Measurements from ENCODE around the gene NEK6.

The NEK6 gene

DNA sequence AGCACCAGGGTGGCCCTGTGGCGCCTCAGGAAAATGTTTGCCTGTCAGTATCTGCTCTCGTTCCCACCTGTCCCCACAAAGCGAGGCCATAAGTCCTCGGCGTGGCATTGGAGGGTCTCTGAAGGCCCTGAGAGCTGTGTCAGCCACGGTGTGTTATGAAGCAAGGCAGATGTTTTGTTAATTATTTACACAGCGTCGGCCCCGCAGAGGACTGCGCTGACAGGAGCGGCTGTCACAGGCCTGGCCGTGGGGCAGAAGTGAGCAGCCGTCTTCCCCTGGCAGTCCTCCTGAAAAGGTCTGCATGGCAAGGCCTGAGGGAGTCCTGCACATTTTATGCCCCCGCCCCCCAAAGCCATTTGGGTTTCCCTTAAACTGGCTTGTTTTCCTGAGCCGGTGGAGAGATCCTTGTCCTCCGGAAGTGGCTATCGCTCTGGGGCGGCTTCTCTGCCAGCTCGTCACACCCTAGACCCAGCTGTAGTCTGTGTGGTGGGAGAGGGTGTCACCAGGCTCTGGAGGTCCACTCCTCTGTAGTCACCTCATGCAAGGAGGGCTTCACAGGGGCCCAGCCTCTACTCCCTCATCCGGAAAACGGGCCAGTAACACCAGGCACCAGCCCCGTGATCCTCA, 6.2 kb downstream of the NEK6 start:
- Histone ChIP-seq H3K27me3 (ENCODE audit: insufficient read depth, low read length) (no peaks in the 10 kb centered on the region), H3K27ac (ENCODE audit: low read depth, low read length) (no peak overlapping the region), H3K4me1 (ENCODE audit: insufficient read depth, low read length) (peaks cover 36% of the 10 kb centered on the region), H3K9ac (ENCODE audit: low read depth, low read length) (no peak overlapping the region), H3K4me3 (ENCODE audit: low read length) (no peak overlapping the region), H3K36me3 (ENCODE audit: insufficient read depth, low read length) (no peaks in the 10 kb centered on the region), H3K9me3 (ENCODE audit: insufficient read depth, low read depth, low read length) (no peaks in the 10 kb centered on the region)
- 92% methylated on average over 22 of the region's 22 CpGs for WGBS

DNA sequence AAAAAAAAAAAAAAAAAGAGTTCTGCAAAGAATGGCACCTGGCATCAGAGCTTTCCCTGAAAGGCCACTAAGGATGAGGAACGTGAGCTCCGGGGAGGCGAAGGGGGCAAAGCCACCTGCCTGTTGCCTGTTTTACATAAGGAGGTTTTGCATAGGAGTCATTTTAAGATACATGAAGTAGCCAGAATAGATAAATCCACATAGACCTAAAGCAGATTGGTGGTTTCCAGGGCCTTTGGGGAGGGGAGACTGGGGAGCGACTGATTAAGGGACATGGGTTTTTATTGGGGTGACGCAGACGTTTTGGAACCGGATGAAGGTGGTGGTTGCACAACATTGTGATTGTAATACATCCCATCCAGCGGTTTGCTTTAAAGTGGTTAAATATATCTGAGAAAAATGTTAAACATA, 7.1 kb downstream of the NEK6 start:
- no peaks in the 10 kb centered on the region for H3K9me3 ChIP-seq (ENCODE audit: insufficient read depth, low read depth, low read length)
- no peak overlapping the region for H3K27ac ChIP-seq (ENCODE audit: low read depth, low read length)
- H3K27me3 ChIP-seq (ENCODE audit: insufficient read depth, low read length), result no peaks in the 10 kb centered on the region
- no peaks in the 10 kb centered on the region for H3K36me3 ChIP-seq (ENCODE audit: insufficient read depth, low read length)
- H3K4me1 ChIP-seq (ENCODE audit: insufficient read depth, low read length), result peaks cover 27% of the 10 kb centered on the region
- H3K9ac ChIP-seq (ENCODE audit: low read depth, low read length), result no peak overlapping the region
- 87% methylated on average over 8 of the region's 8 CpGs for WGBS
- H3K4me3 ChIP-seq (ENCODE audit: low read length), result no peak overlapping the region

DNA sequence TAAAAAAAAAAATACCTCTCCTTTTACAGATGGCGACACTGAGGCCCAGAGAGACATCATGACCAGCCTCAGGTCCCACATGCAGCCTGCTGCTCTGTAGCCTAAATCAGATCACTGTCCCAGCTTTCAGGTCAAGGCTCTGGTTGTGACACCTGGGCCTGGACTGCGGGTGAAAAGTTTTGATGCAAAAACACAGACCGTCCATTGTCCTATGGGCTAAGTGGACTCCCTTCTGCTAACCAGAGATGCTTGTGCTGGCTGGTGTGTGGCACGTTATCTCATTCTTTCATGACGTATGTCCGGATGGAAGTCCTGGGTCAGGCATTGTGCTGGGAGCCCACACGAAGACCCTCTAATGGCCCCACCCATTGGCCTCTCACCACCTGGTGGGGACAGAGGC, 7.8 kb downstream of the NEK6 start:
- H3K4me1 ChIP-seq (ENCODE audit: insufficient read depth, low read length), result peaks cover 24% of the 10 kb centered on the region
- H3K9ac ChIP-seq (ENCODE audit: low read depth, low read length), result no peak overlapping the region
- H3K4me3 ChIP-seq (ENCODE audit: low read length), result no peak overlapping the region
- H3K9me3 ChIP-seq (ENCODE audit: insufficient read depth, low read depth, low read length), result no peaks in the 10 kb centered on the region
- H3K36me3 ChIP-seq (ENCODE audit: insufficient read depth, low read length), result no peaks in the 10 kb centered on the region
- 96% methylated on average over 7 of the region's 7 CpGs for WGBS
- no peak overlapping the region for H3K27ac ChIP-seq (ENCODE audit: low read depth, low read length)
- H3K27me3 ChIP-seq (ENCODE audit: insufficient read depth, low read length), result no peaks in the 10 kb centered on the region

DNA sequence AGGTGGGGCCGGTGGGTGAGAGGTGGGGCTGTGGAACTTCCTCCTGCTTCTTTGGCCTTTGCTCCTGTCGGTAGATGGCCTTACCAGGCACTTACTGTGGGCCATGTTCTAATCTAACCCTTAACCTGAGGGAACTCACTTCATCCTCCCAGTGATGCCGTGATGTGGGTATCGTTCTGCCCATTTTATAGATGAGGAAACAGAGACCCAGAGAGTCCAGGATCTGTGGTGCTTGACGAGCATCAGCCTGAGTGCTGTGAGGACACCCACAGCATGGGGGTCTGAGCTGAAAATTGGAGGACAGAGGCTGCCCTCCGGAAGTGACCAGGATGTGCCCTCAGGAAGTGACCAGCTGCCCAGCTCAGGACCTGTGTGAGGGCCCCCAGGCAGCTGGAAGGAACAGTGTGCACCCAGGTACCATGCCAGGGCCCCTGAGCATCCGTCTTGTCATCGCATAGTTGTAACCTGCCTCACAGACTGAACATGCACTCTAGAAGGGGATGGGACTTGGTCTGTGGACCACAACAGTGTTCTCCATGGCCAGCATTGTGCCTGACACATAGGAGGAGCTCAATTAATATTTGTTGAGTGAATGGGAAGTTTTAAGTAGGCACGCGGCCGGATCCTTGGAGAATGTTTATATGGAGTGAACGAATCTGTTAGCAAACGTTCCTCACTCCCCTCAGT, 8.5 kb downstream of the NEK6 start:
- H3K36me3 ChIP-seq (ENCODE audit: insufficient read depth, low read length), result no peaks in the 10 kb centered on the region
- peaks cover 22% of the 10 kb centered on the region for H3K4me1 ChIP-seq (ENCODE audit: insufficient read depth, low read length)
- H3K9me3 ChIP-seq (ENCODE audit: insufficient read depth, low read depth, low read length), result no peaks in the 10 kb centered on the region
- H3K27ac ChIP-seq (ENCODE audit: low read depth, low read length), result no peak overlapping the region
- 93% methylated on average over 13 of the region's 13 CpGs for WGBS
- no peak overlapping the region for H3K9ac ChIP-seq (ENCODE audit: low read depth, low read length)
- no peaks in the 10 kb centered on the region for H3K27me3 ChIP-seq (ENCODE audit: insufficient read depth, low read length)
- no peak overlapping the region for H3K4me3 ChIP-seq (ENCODE audit: low read length)

DNA sequence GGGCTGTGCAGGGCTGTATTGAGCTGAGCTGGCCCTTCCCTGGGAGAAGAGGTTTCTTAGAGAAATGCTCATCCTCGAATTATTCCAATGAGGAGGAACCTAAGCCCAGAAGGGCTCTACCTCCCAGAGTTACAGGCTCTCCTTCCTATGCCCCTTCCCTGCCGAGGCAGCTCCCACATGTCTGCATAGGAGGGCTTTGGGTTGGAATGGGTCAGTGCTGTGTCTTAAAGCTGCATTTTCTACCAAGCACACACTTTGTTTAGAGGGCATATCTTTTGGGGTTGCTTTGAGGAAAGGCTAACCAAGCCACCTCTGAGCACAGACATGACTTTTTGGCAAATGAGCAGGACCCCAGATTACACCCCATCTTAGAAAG, 9.1 kb downstream of the NEK6 start:
- Histone ChIP-seq H3K4me1 (ENCODE audit: insufficient read depth, low read length) (peaks cover 19% of the 10 kb centered on the region), H3K36me3 (ENCODE audit: insufficient read depth, low read length) (no peaks in the 10 kb centered on the region), H3K9me3 (ENCODE audit: insufficient read depth, low read depth, low read length) (no peaks in the 10 kb centered on the region), H3K9ac (ENCODE audit: low read depth, low read length) (no peak overlapping the region), H3K4me3 (ENCODE audit: low read length) (no peak overlapping the region), H3K27me3 (ENCODE audit: insufficient read depth, low read length) (no peaks in the 10 kb centered on the region), H3K27ac (ENCODE audit: low read depth, low read length) (no peak overlapping the region)
- WGBS, result 90% methylated on average over 2 of the region's 2 CpGs

DNA sequence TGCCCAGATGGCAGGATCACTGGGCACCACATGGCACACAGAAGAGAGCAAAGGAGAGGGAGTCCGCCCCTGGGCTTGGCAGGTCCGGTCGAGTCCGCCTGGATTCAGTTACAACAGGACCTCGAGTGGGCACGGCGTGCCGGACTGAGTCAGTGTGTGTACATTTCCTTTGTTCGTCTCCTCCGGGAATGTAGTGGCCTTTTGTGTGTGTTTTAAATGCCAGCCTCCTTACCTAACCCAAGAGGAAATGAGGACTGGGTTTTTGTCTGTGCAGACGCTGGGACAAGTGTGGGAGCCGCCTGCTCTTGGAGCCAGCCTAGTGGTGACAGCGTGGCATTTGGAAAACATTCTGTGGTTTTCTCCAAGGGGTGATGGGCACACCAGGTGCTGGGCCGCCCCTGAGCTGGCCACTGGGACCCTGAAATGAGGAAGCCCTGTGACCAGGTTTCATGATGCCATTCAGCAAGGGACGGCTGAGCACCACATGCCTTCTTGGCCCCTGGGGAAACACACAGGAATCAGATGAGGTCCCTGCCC, 9.6 kb downstream of the NEK6 start:
- no peak overlapping the region for H3K4me3 ChIP-seq (ENCODE audit: low read length)
- H3K27me3 ChIP-seq (ENCODE audit: insufficient read depth, low read length), result no peaks in the 10 kb centered on the region
- H3K9ac ChIP-seq (ENCODE audit: low read depth, low read length), result no peak overlapping the region
- H3K27ac ChIP-seq (ENCODE audit: low read depth, low read length), result no peak overlapping the region
- 94% methylated on average over 15 of the region's 15 CpGs for WGBS
- no peaks in the 10 kb centered on the region for H3K9me3 ChIP-seq (ENCODE audit: insufficient read depth, low read depth, low read length)
- H3K4me1 ChIP-seq (ENCODE audit: insufficient read depth, low read length), result peaks cover 17% of the 10 kb centered on the region
- no peaks in the 10 kb centered on the region for H3K36me3 ChIP-seq (ENCODE audit: insufficient read depth, low read length)

DNA sequence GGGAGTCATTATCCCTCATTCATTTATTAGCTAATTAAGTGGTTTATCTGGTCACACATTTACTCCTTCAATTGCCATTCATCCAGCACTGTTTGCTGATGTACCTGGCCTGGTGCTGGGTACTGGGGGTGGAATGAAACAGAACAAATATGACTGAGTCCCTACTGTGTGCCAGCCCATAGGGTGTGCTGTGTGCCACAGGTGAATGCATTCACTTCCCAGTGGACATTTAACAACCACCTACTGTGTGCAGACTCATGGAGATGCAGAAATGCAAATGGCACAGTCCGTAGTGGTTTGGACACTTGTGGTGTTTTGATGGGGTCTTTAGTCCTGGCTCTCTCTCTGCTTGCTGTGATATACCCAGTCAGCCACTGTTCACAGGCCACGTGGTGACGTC, 10.5 kb downstream of the NEK6 start:
- H3K27me3 ChIP-seq (ENCODE audit: insufficient read depth, low read length), result no peaks in the 10 kb centered on the region
- H3K4me3 ChIP-seq (ENCODE audit: low read length), result no peak overlapping the region
- WGBS, result 83% methylated on average over 3 of the region's 3 CpGs
- no peak overlapping the region for H3K27ac ChIP-seq (ENCODE audit: low read depth, low read length)
- H3K9ac ChIP-seq (ENCODE audit: low read depth, low read length), result no peak overlapping the region
- H3K36me3 ChIP-seq (ENCODE audit: insufficient read depth, low read length), result no peaks in the 10 kb centered on the region
- H3K9me3 ChIP-seq (ENCODE audit: insufficient read depth, low read depth, low read length), result no peaks in the 10 kb centered on the region
- H3K4me1 ChIP-seq (ENCODE audit: insufficient read depth, low read length), result peaks cover 9% of the 10 kb centered on the region

DNA sequence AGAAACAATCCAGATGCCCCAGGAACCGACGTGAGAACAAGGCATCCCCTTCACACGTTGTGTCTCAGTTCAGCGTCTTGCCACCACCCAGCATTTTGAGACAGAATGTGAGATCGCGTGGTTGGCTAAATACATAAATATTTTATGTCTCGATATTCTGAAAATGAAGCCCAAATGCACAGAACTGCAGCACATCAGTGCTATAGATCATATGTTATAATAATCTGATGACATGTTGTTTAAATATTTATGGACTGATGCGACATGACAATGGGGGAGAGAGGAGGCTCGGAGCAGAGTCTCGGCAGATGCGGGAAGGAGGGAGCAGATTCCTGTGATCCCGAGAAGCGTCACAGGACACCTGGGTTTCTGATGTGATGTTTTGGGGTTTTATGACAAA, 10.9 kb downstream of the NEK6 start:
- 91% methylated on average over 13 of the region's 13 CpGs for WGBS
- no peak overlapping the region for H3K9ac ChIP-seq (ENCODE audit: low read depth, low read length)
- H3K9me3 ChIP-seq (ENCODE audit: insufficient read depth, low read depth, low read length), result no peaks in the 10 kb centered on the region
- H3K36me3 ChIP-seq (ENCODE audit: insufficient read depth, low read length), result no peaks in the 10 kb centered on the region
- peaks cover 5% of the 10 kb centered on the region; the same call in 1 of the 2 replicates for H3K4me1 ChIP-seq (ENCODE audit: insufficient read depth, low read length)
- no peaks in the 10 kb centered on the region for H3K27me3 ChIP-seq (ENCODE audit: insufficient read depth, low read length)
- no peak overlapping the region for H3K27ac ChIP-seq (ENCODE audit: low read depth, low read length)
- no peak overlapping the region for H3K4me3 ChIP-seq (ENCODE audit: low read length)

DNA sequence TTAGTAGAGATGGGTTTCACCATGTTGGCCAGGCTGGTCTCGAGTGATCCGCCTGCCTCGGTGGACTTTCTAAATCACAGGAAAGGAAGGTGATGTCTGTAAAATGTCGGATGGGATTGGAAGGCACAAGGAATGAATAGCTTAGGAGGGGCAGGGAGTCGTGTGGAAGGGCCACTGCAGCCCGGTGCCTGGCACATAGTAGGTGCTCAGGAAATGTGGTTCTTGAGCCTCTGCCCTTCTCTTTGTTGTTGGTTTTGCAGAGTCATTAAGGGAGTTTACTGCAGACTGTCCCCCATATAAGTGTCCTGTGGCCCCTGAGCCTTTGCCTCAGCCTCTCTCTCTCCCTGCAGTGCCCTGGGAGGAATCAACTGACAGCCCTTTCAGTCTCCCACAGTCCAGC, 11.8 kb downstream of the NEK6 start:
- peaks cover 5% of the 10 kb centered on the region; the same call in 1 of the 2 replicates for H3K4me1 ChIP-seq (ENCODE audit: insufficient read depth, low read length)
- no peaks in the 10 kb centered on the region for H3K36me3 ChIP-seq (ENCODE audit: insufficient read depth, low read length)
- H3K9ac ChIP-seq (ENCODE audit: low read depth, low read length), result no peak overlapping the region
- WGBS, result 92% methylated on average over 6 of the region's 6 CpGs
- H3K27ac ChIP-seq (ENCODE audit: low read depth, low read length), result no peak overlapping the region
- H3K4me3 ChIP-seq (ENCODE audit: low read length), result no peak overlapping the region
- H3K9me3 ChIP-seq (ENCODE audit: insufficient read depth, low read depth, low read length), result no peaks in the 10 kb centered on the region
- no peaks in the 10 kb centered on the region for H3K27me3 ChIP-seq (ENCODE audit: insufficient read depth, low read length)

DNA sequence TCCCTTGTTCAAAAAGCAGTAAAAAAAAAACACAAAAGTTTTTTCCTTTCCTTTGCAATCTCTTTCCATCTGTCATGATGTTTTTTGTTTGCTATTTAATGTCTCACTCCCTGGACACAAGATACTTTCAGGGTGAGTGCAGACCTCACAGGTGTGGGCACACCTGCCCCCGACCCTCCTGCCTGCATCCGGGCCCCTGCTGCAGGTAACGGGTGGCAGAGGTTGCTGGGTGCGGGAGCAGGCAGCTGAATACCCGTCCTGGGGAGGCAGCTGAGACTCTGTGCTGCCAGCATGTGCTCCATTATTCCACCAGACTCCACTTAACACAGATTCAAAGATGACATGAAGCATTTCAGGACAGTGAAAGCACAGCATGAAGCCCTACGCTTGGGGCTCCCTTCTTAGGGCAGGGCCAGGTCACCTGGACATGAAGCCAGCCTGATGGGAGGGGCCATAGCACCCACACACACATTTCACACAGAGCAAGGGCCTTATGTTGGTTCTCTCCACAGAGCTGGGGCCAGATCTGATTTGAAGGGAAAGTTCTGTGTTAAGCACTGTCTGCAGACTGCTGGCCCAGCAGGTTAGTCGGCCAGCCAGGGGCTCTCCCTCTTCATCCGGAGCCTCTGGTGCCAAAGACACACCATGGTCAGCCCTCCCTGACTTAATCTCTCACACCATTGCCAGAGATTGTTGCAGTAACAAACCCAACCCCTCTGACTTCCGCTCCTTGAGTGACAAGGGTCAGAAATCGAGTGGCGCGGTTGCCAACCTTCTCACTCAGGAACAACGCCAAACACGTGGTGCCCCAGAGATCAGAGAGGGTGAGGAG, 13.0 kb downstream of the NEK6 start:
- Histone ChIP-seq H3K9ac (ENCODE audit: low read depth, low read length) (no peak overlapping the region), H3K4me3 (ENCODE audit: low read length) (no peak overlapping the region), H3K27ac (ENCODE audit: low read depth, low read length) (no peak overlapping the region), H3K4me1 (ENCODE audit: insufficient read depth, low read length) (peaks cover 5% of the 10 kb centered on the region; the same call in 1 of the 2 replicates), H3K36me3 (ENCODE audit: insufficient read depth, low read length) (no peaks in the 10 kb centered on the region), H3K9me3 (ENCODE audit: insufficient read depth, low read depth, low read length) (no peaks in the 10 kb centered on the region), H3K27me3 (ENCODE audit: insufficient read depth, low read length) (no peaks in the 10 kb centered on the region)
- 93% methylated on average over 14 of the region's 14 CpGs for WGBS

DNA sequence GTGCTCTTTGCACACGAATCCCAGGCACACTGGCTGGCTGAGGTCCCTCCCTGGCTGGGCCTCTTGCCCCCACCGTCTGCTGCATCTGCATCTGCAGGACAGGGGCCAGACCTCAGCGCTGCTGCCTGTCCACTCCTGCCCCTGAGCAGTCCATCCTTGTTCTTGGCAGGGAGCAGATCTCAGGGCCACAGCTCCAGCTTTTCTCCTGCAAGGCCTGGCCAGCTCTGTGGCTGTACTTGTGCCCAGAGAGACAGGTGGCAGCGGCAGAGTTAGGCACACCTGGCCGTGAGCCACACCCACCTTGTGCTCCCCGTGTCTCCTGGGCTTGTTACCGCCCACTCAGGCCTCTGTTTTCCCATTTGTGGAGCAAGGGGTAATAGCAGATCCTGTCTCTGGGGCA, 13.9 kb downstream of the NEK6 start:
- no peak overlapping the region for H3K27ac ChIP-seq (ENCODE audit: low read depth, low read length)
- H3K4me1 ChIP-seq (ENCODE audit: insufficient read depth, low read length), result peaks cover 5% of the 10 kb centered on the region; the same call in 1 of the 2 replicates
- H3K9ac ChIP-seq (ENCODE audit: low read depth, low read length), result no peak overlapping the region
- H3K27me3 ChIP-seq (ENCODE audit: insufficient read depth, low read length), result no peaks in the 10 kb centered on the region
- H3K9me3 ChIP-seq (ENCODE audit: insufficient read depth, low read depth, low read length), result no peaks in the 10 kb centered on the region
- no peak overlapping the region for H3K4me3 ChIP-seq (ENCODE audit: low read length)
- WGBS, result 86% methylated on average over 7 of the region's 7 CpGs
- H3K36me3 ChIP-seq (ENCODE audit: insufficient read depth, low read length), result no peaks in the 10 kb centered on the region

Measured in HUES64 (cell line).